Right atrium auricular region (tissue), 2 donors: Measurements from ENCODE around the gene IQGAP1. TPM values are rescaled to one million over a fixed set of nuclear protein-coding genes. Genes with fewer than 3 reads are reported as not detected.
A peak's percentile ranks its signal among the peaks of the same experiment; 100 is the strongest.
"Not testable (repeated sequence)": the region's sequence is repeated elsewhere in the genome, so short reads cannot be mapped to it uniquely, and the experiment has no call there.

Experiments
- DNase-seq: peaks from one replicate; pipeline ENCODE4 v3.0.0-alpha.2; 2019; ENCODE audit warnings: low spot score
- H3K27ac ChIP-seq, 2 donors: fragments of 200-600 bp; sonication (generic); 1 replicate in 1 of 2; 2 replicates in 1 of 2; pipeline ENCODE4 v1.5.1; 2016 to 2019
- H3K27me3 ChIP-seq, 2 donors: fragments of 200-600 bp; sonication (generic); one replicate each; pipeline versions ENCODE4 v1.5.1 to v1.6.0; 2017 to 2019
- H3K36me3 ChIP-seq: fragments of 200-600 bp; sonication (generic); one replicate; pipeline ENCODE4 v1.5.1; 2016
- H3K4me1 ChIP-seq, 2 donors: fragments of 200-600 bp; sonication (generic); one replicate each; pipeline versions ENCODE4 v1.5.1 to v1.6.0; 2017 to 2019
- H3K4me3 ChIP-seq, 2 donors: fragments of 200-600 bp; sonication (generic); 1 replicate in 1 of 2; 2 replicates in 1 of 2; pipeline ENCODE4 v1.5.1; 2017 to 2019; ENCODE audit warnings: mild to moderate bottlenecking in 1 of 2, moderate library complexity in 1 of 2
- H3K9me3 ChIP-seq, 2 donors: fragments of 200-600 bp; sonication (generic); one replicate each; pipeline ENCODE4 v1.5.1; 2019
- total RNA-seq, 2 donors: library from RNA; depleted of rRNA; stranded (reverse); fragments of >200 nt; gene quantifications; one replicate each; pipeline ENCODE4 v1.1.0, GENCODE V29; 2016
- TF ChIP-seq, protein P1 (sequence below), 2 donors: fragments of 200-600 bp; sonication (generic); IDR thresholded peaks; one replicate each; pipeline ENCODE4 v1.5.1; 2019; ENCODE audit warnings: antibody characterized with exemption in 2 of 2

IQGAP1 gene
- total RNA-seq, 2 donors from 2014 or later, result 56.5 to 96.3 TPM

DNA sequence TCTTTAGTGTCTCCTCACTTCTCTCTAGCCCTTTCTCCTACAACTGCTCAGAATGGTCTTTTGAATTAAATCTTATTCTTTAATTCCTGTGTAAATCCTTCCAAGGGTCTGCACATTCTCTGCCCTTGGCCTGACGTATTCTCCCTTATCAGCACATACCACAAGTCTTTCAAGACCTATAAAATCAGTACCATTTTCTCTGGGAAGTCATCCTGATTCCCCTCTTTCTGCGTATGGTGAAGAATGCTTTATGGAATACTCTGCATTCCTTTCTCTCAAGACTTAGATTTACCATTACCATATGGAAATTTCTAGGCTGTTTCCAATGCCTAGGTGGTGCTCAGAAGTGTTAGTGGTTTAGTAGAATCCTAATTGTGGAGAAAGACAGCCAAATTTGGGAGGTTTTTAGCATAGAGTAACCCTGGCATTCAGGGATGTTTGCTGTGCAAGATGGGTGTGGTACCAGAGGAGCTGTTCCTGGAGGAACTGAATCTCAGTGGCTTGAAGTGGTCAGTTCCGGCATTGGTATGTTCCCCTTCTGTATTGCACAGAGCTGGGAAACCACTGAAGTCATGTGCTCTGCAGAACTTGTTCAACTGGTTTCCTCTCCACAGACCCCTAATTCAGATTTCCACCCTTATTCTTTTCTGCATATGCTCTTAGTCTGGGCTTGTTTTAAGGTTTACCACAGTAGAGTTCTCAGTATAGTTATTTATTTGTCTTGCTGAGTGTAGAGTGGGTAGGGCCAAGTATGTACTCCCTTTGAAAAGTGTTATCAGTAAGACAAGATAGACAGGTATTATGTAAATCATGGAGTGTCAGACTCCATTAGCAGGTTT is 24.5 kb downstream of the IQGAP1 start:
- Histone ChIP-seq H3K27me3 (no peaks in the 10 kb centered on the region), H3K4me3 (no peak overlapping the region), H3K4me1 (peaks cover 0 to 46% of the 10 kb centered on the region in 2 donors), H3K9me3 (no peaks in the 10 kb centered on the region), H3K27ac (peak overlapping the region in 1 of 2 donors; percentile 55), H3K36me3 (no peaks in the 10 kb centered on the region)
- DNase-seq, result peak; percentile 71
- TF ChIP-seq, protein P1, sequence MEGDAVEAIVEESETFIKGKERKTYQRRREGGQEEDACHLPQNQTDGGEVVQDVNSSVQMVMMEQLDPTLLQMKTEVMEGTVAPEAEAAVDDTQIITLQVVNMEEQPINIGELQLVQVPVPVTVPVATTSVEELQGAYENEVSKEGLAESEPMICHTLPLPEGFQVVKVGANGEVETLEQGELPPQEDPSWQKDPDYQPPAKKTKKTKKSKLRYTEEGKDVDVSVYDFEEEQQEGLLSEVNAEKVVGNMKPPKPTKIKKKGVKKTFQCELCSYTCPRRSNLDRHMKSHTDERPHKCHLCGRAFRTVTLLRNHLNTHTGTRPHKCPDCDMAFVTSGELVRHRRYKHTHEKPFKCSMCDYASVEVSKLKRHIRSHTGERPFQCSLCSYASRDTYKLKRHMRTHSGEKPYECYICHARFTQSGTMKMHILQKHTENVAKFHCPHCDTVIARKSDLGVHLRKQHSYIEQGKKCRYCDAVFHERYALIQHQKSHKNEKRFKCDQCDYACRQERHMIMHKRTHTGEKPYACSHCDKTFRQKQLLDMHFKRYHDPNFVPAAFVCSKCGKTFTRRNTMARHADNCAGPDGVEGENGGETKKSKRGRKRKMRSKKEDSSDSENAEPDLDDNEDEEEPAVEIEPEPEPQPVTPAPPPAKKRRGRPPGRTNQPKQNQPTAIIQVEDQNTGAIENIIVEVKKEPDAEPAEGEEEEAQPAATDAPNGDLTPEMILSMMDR (IDR thresholded peaks at IDR 0.05), result no peak

GRCh38 chr15:90413411-90414379 is 25.7 kb downstream of the IQGAP1 start:
- Histone ChIP-seq H3K36me3 (no peaks in the 10 kb centered on the region), H3K9me3 (no peaks in the 10 kb centered on the region), H3K27me3 (no peaks in the 10 kb centered on the region), H3K4me1 (peaks cover 0 to 45% of the 10 kb centered on the region in 2 donors), H3K27ac (peak overlapping the region; percentile 4 to 59), H3K4me3 (no peak overlapping the region)
- DNase-seq, result no peak
- TF ChIP-seq, protein P1 (IDR thresholded peaks at IDR 0.05), result no peak

DNA sequence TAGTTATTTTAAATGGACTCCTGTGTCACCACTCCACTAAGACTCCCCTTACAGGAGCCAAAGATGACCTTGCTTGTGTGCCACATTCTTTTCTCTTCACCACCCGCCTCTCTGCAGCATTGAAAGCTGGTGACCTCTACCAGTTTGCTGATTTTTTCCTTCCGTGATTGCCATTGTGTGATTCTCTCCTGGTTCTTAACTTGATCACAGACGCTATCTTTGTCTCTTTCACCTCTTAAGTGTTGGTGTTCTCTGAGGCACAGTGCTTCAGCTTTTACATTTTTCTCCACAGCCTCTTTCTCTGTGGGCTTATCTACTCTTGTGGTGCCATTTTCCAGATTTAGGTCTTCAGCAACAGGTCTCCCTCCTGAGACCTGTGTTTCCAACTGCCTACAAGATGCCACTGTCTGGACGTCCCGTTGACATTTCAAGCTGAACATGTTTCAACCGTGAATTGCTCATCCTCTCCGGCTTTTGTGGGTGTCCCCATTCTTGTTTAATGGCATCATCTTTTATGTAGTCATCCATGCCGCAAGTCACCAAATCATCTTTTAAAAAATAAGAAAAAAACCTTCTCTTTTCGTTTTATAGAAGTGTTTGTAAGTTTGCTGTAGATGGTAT is 26.5 kb downstream of the IQGAP1 start:
- H3K4me1 ChIP-seq, result peaks cover 0 to 53% of the 10 kb centered on the region in 2 donors
- TF ChIP-seq, protein P1 (IDR thresholded peaks at IDR 0.05), result no peak

DNA sequence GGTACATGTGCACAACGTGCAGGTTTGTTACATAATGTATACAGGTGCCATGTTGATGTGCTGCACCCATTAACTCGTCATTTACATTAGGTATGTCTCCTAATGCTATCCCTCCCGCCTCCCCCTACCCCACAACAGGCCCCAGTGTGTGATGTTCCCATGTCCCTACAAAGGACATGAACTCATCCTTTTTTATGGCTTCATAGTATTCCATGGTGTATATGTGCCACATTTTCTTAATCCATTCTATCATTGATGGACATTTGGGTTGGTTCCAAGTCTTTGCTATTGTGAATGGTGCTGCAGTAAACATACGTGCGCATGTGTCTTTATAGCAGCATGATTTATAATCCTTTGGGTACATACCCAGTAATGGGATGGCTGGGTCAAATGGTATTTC is 28.0 kb downstream of the IQGAP1 start:
- H3K27me3 ChIP-seq, H3K9me3 ChIP-seq, H3K36me3 ChIP-seq, H3K4me3 ChIP-seq, H3K27ac ChIP-seq, DNase-seq: not testable (repeated sequence)
- H3K4me1 ChIP-seq, result peaks cover 0 to 66% of the 10 kb centered on the region in 2 donors

More for the DNA sequence above, 26.5 kb downstream of the IQGAP1 start:
- Histone ChIP-seq H3K36me3 (no peaks in the 10 kb centered on the region), H3K27me3 (no peaks in the 10 kb centered on the region), H3K9me3 (no peaks in the 10 kb centered on the region), H3K27ac (peak overlapping the region; percentile 4 to 59), H3K4me3 (no peak overlapping the region)
- no peak for DNase-seq

- TF ChIP-seq, protein P1 (IDR thresholded peaks at IDR 0.05), result no peak
- H3K36me3 ChIP-seq, result no peaks in the 10 kb centered on the region
- DNase-seq, result no peak
- H3K4me1 ChIP-seq, result peaks cover 0 to 64% of the 10 kb centered on the region in 2 donors
- no peak overlapping the region for H3K27ac ChIP-seq
- H3K4me3 ChIP-seq, result no peak overlapping the region
- H3K27me3 ChIP-seq, result no peaks in the 10 kb centered on the region
- no peaks in the 10 kb centered on the region for H3K9me3 ChIP-seq
Measured at GRCh38 chr15:90418627-90419026, 30.6 kb downstream of the IQGAP1 start.
